Activated T-helper 2 cell treated with anti-CD3 and anti-CD28 coated beads, Interferon-gamma antibody, Interleukin-2, Interleukin-4, amounts not matched to agents 10 μg/mL and 5 μg/mL and 100 μg/mL, durations not matched to agents 14 hours and 24 hours and 36 hours (primary cell): ENCODE measurements around the gene FBXL19. TPM values are rescaled to one million over a fixed set of nuclear protein-coding genes. Genes with fewer than 3 reads are reported as not detected.
A peak's percentile ranks its signal among the peaks of the same experiment; 100 is the strongest.

Source experiments
- DNase-seq: peaks from one replicate; pipeline ENCODE4 v3.0.0; 2021; ENCODE audit warnings: low spot score
- H3K27ac Mint-ChIP-seq: one replicate; pipeline ENCODE4 v1.8.0; 2021; ENCODE audit warnings: mixed read lengths
- H3K27me3 Mint-ChIP-seq: one replicate; pipeline ENCODE4 v1.8.0; 2021; ENCODE audit warnings: low read depth, mixed read lengths
- H3K36me3 Mint-ChIP-seq: one replicate; pipeline ENCODE4 v1.8.0; 2021; ENCODE audit warnings: low read depth, mixed read lengths
- H3K4me1 Mint-ChIP-seq: one replicate; pipeline ENCODE4 v1.8.0; 2021; ENCODE audit warnings: low read depth, mixed read lengths
- H3K4me3 Mint-ChIP-seq: one replicate; pipeline ENCODE4 v1.8.0; 2021; ENCODE audit warnings: low read depth, mild to moderate bottlenecking, moderate library complexity, mixed read lengths
- H3K9me3 Mint-ChIP-seq: one replicate; pipeline ENCODE4 v1.8.0; 2021; ENCODE audit warnings: mixed read lengths
- intact Hi-C: fragments of 100-400 bp; cut with micrococcal nuclease; formaldehyde crosslinking; loops from one replicate; pipeline ENCODE4 v1.15.1; 2023
- total RNA-seq: library from RNA; stranded (reverse); gene quantifications from 2 replicates; pipeline ENCODE4 v1.2.3, GENCODE V29; 2022

FBXL19 gene
- total RNA-seq, 1 donor from 2014 or later, result 34.4 TPM

GRCh38 chr16:30947859-30948666, 24.7 kb downstream of the FBXL19 start:
- H3K4me1 Mint-ChIP-seq, result peaks cover 12% of the 10 kb centered on the region
- DNase-seq, result no peak
- intact Hi-C loops, result no loop called here
- no peaks in the 10 kb centered on the region for H3K27me3 Mint-ChIP-seq
- H3K36me3 Mint-ChIP-seq, result peaks cover 21% of the 10 kb centered on the region
- peak overlapping the region; percentile 5 for H3K4me3 Mint-ChIP-seq
- H3K9me3 Mint-ChIP-seq, result no peaks in the 10 kb centered on the region
- no peak overlapping the region for H3K27ac Mint-ChIP-seq

- no peaks in the 10 kb centered on the region for H3K9me3 Mint-ChIP-seq
- peaks cover 12% of the 10 kb centered on the region for H3K4me1 Mint-ChIP-seq
- no peaks in the 10 kb centered on the region for H3K27me3 Mint-ChIP-seq
- intact Hi-C loops, result no loop called here
- peak within 1 kb of the TSS; percentile 80 for H3K27ac Mint-ChIP-seq
- peak; percentile 43 for DNase-seq
- peaks cover 23% of the 10 kb centered on the region for H3K36me3 Mint-ChIP-seq
- peak within 1 kb of the TSS; percentile 87 for H3K4me3 Mint-ChIP-seq
These were observed 25.6 kb downstream of the FBXL19 start, which contains the start of gene ORAI3 for GRCh38 chr16:30948667-30949649. ORAI3 (plus strand) TSS chr16:30949068; CDS start chr16:30949290, 222 bp downstream.

- peak overlapping the region; percentile 80 for H3K27ac Mint-ChIP-seq
- H3K9me3 Mint-ChIP-seq, result no peaks in the 10 kb centered on the region
- intact Hi-C loops, result loop anchor here (10.0 kb wide), 1 partner anchor 235 kb away; the partner anchor contains the start of gene FUS
- peak; percentile 59 for DNase-seq
- peaks cover 12% of the 10 kb centered on the region for H3K4me1 Mint-ChIP-seq
- H3K4me3 Mint-ChIP-seq, result peak overlapping the region; percentile 87
- peaks cover 14% of the 10 kb centered on the region for H3K36me3 Mint-ChIP-seq
- H3K27me3 Mint-ChIP-seq, result no peaks in the 10 kb centered on the region
These were observed 26.5 kb downstream of the FBXL19 start for GRCh38 chr16:30949650-30950515.

- DNase-seq, result no peak
- H3K27me3 Mint-ChIP-seq, result no peaks in the 10 kb centered on the region
- no peaks in the 10 kb centered on the region for H3K9me3 Mint-ChIP-seq
- H3K4me3 Mint-ChIP-seq, result peak overlapping the region; percentile 87
- peaks cover 12% of the 10 kb centered on the region for H3K4me1 Mint-ChIP-seq
- peaks cover 14% of the 10 kb centered on the region for H3K36me3 Mint-ChIP-seq
- intact Hi-C loops, result loop anchor here (10.0 kb wide), 1 partner anchor 234 kb away; the partner anchor contains the start of gene FUS
- peak overlapping the region; percentile 80 for H3K27ac Mint-ChIP-seq
These were observed 27.2 kb downstream of the FBXL19 start for GRCh38 chr16:30950516-30951065.

GRCh38 chr16:30951193-30951592, 27.8 kb downstream of the FBXL19 start:
- H3K4me1 Mint-ChIP-seq, result peaks cover 14% of the 10 kb centered on the region
- intact Hi-C loops, result loop anchor here (10.0 kb wide), 1 partner anchor 234 kb away; the partner anchor contains the start of gene FUS
- peak overlapping the region; percentile 13 for H3K4me3 Mint-ChIP-seq
- peaks cover 16% of the 10 kb centered on the region for H3K36me3 Mint-ChIP-seq
- DNase-seq, result no peak
- H3K9me3 Mint-ChIP-seq, result no peaks in the 10 kb centered on the region
- no peak overlapping the region for H3K27ac Mint-ChIP-seq
- no peaks in the 10 kb centered on the region for H3K27me3 Mint-ChIP-seq

- no peaks in the 10 kb centered on the region for H3K27me3 Mint-ChIP-seq
- intact Hi-C loops, result loop anchor here (10.0 kb wide), 1 partner anchor 233 kb away; the partner anchor contains the start of gene FUS
- no peak overlapping the region for H3K27ac Mint-ChIP-seq
These were observed 28.4 kb downstream of the FBXL19 start for GRCh38 chr16:30951750-30952149.

GRCh38 chr16:30953111-30953510, 29.7 kb downstream of the FBXL19 start:
- intact Hi-C loops, result loop anchor here (10.0 kb wide), 1 partner anchor 232 kb away; the partner anchor contains the start of gene FUS
- H3K27ac Mint-ChIP-seq, result no peak overlapping the region
- no peak for DNase-seq
- H3K27me3 Mint-ChIP-seq, result no peaks in the 10 kb centered on the region
- H3K4me1 Mint-ChIP-seq, result peaks cover 18% of the 10 kb centered on the region
- no peak overlapping the region for H3K4me3 Mint-ChIP-seq
- no peaks in the 10 kb centered on the region for H3K9me3 Mint-ChIP-seq
- peaks cover 10% of the 10 kb centered on the region for H3K36me3 Mint-ChIP-seq

More at GRCh38 chr16:30951750-30952149, 28.4 kb downstream of the FBXL19 start:
- peak overlapping the region; percentile 21 for H3K4me3 Mint-ChIP-seq
- H3K36me3 Mint-ChIP-seq, result peaks cover 15% of the 10 kb centered on the region
- H3K4me1 Mint-ChIP-seq, result peaks cover 18% of the 10 kb centered on the region
- no peak for DNase-seq
- H3K9me3 Mint-ChIP-seq, result no peaks in the 10 kb centered on the region

- H3K27ac Mint-ChIP-seq, result no peak overlapping the region
- peak; percentile 42 for DNase-seq
- H3K36me3 Mint-ChIP-seq, result peaks cover 13% of the 10 kb centered on the region
- intact Hi-C loops, result loop anchor here (10.0 kb wide), 1 partner anchor 231 kb away; the partner anchor contains the start of gene FUS
- H3K27me3 Mint-ChIP-seq, result no peaks in the 10 kb centered on the region
- H3K9me3 Mint-ChIP-seq, result no peaks in the 10 kb centered on the region
- H3K4me1 Mint-ChIP-seq, result peaks cover 21% of the 10 kb centered on the region
- no peak overlapping the region for H3K4me3 Mint-ChIP-seq
These were observed 30.2 kb downstream of the FBXL19 start for GRCh38 chr16:30953511-30954124.

- H3K4me1 Mint-ChIP-seq, result peaks cover 32% of the 10 kb centered on the region
- no peaks in the 10 kb centered on the region for H3K9me3 Mint-ChIP-seq
- intact Hi-C loops, result loop anchor here (5.0 to 10.0 kb wide), 2 partner anchors 230 to 922 kb away; partner anchors contain the start of gene FUS
- peak overlapping the region; percentile 42 for H3K27ac Mint-ChIP-seq
- H3K36me3 Mint-ChIP-seq, result peaks cover 26% of the 10 kb centered on the region
- no peak for DNase-seq
- no peaks in the 10 kb centered on the region for H3K27me3 Mint-ChIP-seq
- H3K4me3 Mint-ChIP-seq, result no peak overlapping the region
These were observed 31.6 kb downstream of the FBXL19 start for GRCh38 chr16:30954993-30955392.

GRCh38 chr16:30956601-30957455, 33.5 kb downstream of the FBXL19 start:
- H3K4me3 Mint-ChIP-seq, result peak overlapping the region; percentile 95
- intact Hi-C loops, result loop anchor here (1.0 to 10.0 kb wide), 7 partner anchors 34 to 920 kb away; partner anchors contain the start of genes ARMC5, CFAP119, FBXL19 and FUS

More at GRCh38 chr16:30956601-30957455, 33.5 kb downstream of the FBXL19 start:
- Mint-ChIP-seq H3K27me3 (no peaks in the 10 kb centered on the region), H3K27ac (peak overlapping the region; percentile 99), H3K4me1 (peaks cover 26% of the 10 kb centered on the region), H3K36me3 (peaks cover 42% of the 10 kb centered on the region), H3K9me3 (no peaks in the 10 kb centered on the region)
- DNase-seq, result peak; percentile 81
